Measurements from ENCODE around the gene B4GALNT2. TPM values are rescaled to one million over a fixed set of nuclear protein-coding genes. Genes with fewer than 3 reads are reported as not detected.
A peak's percentile ranks its signal among the peaks of the same experiment; 100 is the strongest.

The B4GALNT2 gene
- total RNA-seq, 2 donors from 2014 or later = 0.04 to 0.11 TPM

GRCh38 chr17:49190932-49191331 lies 58.4 kb downstream of the B4GALNT2 start:
- Histone ChIP-seq H3K4me3 (ENCODE audit: low read length) (no peak overlapping the region), H3K9ac (ENCODE audit: extremely low read depth, low read length, poor library complexity, severe bottlenecking) (no peak overlapping the region), H3K27ac (ENCODE audit: low read depth, low read length) (no peak overlapping the region), H3K9me3 (ENCODE audit: control insufficient read depth, low read length) (peaks cover 3% of the 10 kb centered on the region), H3K36me3 (ENCODE audit: control insufficient read depth, insufficient read depth, low read length) (no peaks in the 10 kb centered on the region), H3K4me1 (ENCODE audit: control insufficient read depth, insufficient read depth, low read length) (no peaks in the 10 kb centered on the region), H3K27me3 (ENCODE audit: control insufficient read depth, insufficient read depth, low read length, poor library complexity, severe bottlenecking) (peaks cover 5% of the 10 kb centered on the region)
- WGBS, 2 experiments (ENCODE audit: insufficient coverage in 1 of 2, insufficient read length in 1 of 2) = 88 to 91% methylated on average over 2 to 3 of the region's 4 CpGs
- no peak for TF ChIP-seq CTCF (conservative IDR thresholded peaks at IDR 0.05)
- no peak for DNase-seq
- H3K27ac Mint-ChIP-seq = no peak overlapping the region
- H3K4me1 Mint-ChIP-seq = no peaks in the 10 kb centered on the region
- H3K27me3 Mint-ChIP-seq (ENCODE audit: insufficient read depth) = peaks cover 18% of the 10 kb centered on the region
- peak overlapping the region; percentile 24 for H3K4me3 Mint-ChIP-seq
- H3K9me3 Mint-ChIP-seq = peaks cover 8% of the 10 kb centered on the region
- H3K36me3 Mint-ChIP-seq (ENCODE audit: low read depth) = no peaks in the 10 kb centered on the region

- H3K36me3 Mint-ChIP-seq (ENCODE audit: low read depth) = no peaks in the 10 kb centered on the region
- WGBS, 2 experiments (ENCODE audit: insufficient coverage in 1 of 2, insufficient read length in 1 of 2) = 10% methylated on average over 6 of the region's 8 CpGs
- H3K4me1 ChIP-seq (ENCODE audit: control insufficient read depth, insufficient read depth, low read length) = no peaks in the 10 kb centered on the region
- H3K36me3 ChIP-seq (ENCODE audit: control insufficient read depth, insufficient read depth, low read length) = no peaks in the 10 kb centered on the region
- peaks cover 18% of the 10 kb centered on the region for H3K27me3 Mint-ChIP-seq (ENCODE audit: insufficient read depth)
- peak overlapping the region; percentile 92 for H3K4me3 Mint-ChIP-seq
- no peaks in the 10 kb centered on the region for H3K4me1 Mint-ChIP-seq
- H3K9me3 ChIP-seq (ENCODE audit: control insufficient read depth, low read length) = no peaks in the 10 kb centered on the region
- no peak for DNase-seq
- TF ChIP-seq CTCF (conservative IDR thresholded peaks at IDR 0.05) = no peak
- H3K27ac ChIP-seq (ENCODE audit: low read depth, low read length) = peak overlapping the region; percentile 92
- H3K4me3 ChIP-seq (ENCODE audit: low read length) = peak overlapping the region; percentile 79
- H3K27me3 ChIP-seq (ENCODE audit: control insufficient read depth, insufficient read depth, low read length, poor library complexity, severe bottlenecking) = peaks cover 5% of the 10 kb centered on the region
- H3K9me3 Mint-ChIP-seq = peaks cover 3% of the 10 kb centered on the region
- peak overlapping the region; percentile 89 for H3K9ac ChIP-seq (ENCODE audit: extremely low read depth, low read length, poor library complexity, severe bottlenecking)
- H3K27ac Mint-ChIP-seq = peak overlapping the region; percentile 99
Measured at GRCh38 chr17:49191409-49191916, 58.9 kb downstream of the B4GALNT2 start.

GRCh38 chr17:49191917-49192741 lies 59.6 kb downstream of the B4GALNT2 start:
- no peaks in the 10 kb centered on the region for H3K36me3 Mint-ChIP-seq (ENCODE audit: low read depth)
- peak overlapping the region; percentile 92 for H3K27ac ChIP-seq (ENCODE audit: low read depth, low read length)
- H3K9me3 ChIP-seq (ENCODE audit: control insufficient read depth, low read length) = no peaks in the 10 kb centered on the region
- peak overlapping the region; percentile 99 for H3K27ac Mint-ChIP-seq
- peak; percentile 99 for DNase-seq
- peak overlapping the region; percentile 89 for H3K9ac ChIP-seq (ENCODE audit: extremely low read depth, low read length, poor library complexity, severe bottlenecking)
- no peaks in the 10 kb centered on the region for H3K9me3 Mint-ChIP-seq
- H3K27me3 ChIP-seq (ENCODE audit: control insufficient read depth, insufficient read depth, low read length, poor library complexity, severe bottlenecking) = peaks cover 5% of the 10 kb centered on the region
- H3K4me1 ChIP-seq (ENCODE audit: control insufficient read depth, insufficient read depth, low read length) = no peaks in the 10 kb centered on the region
- peak; percentile 53 for TF ChIP-seq CTCF (conservative IDR thresholded peaks at IDR 0.05)
- H3K4me3 ChIP-seq (ENCODE audit: low read length) = peak overlapping the region; percentile 79
- 0% methylated on average over 33 to 53 of the region's 53 CpGs for WGBS, 2 experiments (ENCODE audit: insufficient coverage in 1 of 2, insufficient read length in 1 of 2)
- no peaks in the 10 kb centered on the region for H3K36me3 ChIP-seq (ENCODE audit: control insufficient read depth, insufficient read depth, low read length)
- peak overlapping the region; percentile 92 for H3K4me3 Mint-ChIP-seq
- H3K27me3 Mint-ChIP-seq (ENCODE audit: insufficient read depth) = peaks cover 18% of the 10 kb centered on the region
- H3K4me1 Mint-ChIP-seq = no peaks in the 10 kb centered on the region

Measured in endodermal cell (in vitro differentiated cells).